GM08714 (cell line): ENCODE results near the gene LENG8.
A peak's percentile ranks its signal among the peaks of the same experiment; 100 is the strongest.

Experiments
- H3K4me3 ChIP-seq: fragments of 200-500 bp; sonication (Bioruptor generic); 2 replicates; pipeline ENCODE4 v1.5.1; 2014; ENCODE audit warnings: mild to moderate bottlenecking, low read length, inconsistent platforms
- ZNF274 ChIP-seq: IDR thresholded peaks from 2 replicates; pipeline ENCODE4 v1.6.1; 2012; ENCODE audit warnings: mild to moderate bottlenecking, low read depth, low read length

Gene LENG8

DNA sequence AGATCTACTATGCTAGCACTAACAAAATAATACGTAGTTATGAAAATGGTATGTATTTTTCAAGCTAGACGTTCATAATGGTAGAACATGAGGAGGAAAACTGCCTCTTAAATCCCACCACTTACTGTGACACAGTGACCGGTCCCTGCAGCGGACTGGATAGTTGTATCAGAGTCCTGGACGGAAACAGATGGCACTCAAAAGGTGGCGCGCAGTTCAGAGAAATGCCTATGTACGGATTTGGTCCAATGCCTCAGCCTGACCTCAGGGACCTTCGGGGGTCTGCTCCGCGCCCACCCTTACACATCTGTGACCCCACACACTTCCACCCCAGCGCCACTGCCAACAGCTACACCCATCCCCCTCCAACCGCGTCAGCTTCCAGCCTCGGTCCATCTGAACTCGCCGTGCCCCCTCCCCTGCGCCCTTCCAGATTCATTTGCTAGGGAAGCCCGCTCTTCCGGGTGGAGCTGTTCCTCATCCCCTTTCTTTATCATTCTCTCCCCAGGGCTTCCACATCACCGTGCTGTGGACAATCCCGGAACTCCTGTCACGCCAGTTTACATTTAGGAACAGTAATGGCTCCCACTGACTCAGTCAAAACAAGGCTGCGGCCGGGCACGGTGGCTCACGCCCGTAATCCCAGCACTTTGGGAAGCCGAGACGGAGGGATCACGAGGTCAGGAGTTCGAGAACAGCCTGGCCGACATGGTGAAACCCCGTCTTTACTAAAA lies 792 bp upstream of the LENG8 start:
- H3K4me3 ChIP-seq = peak overlapping the region; percentile 97
- no peak for TF ChIP-seq ZNF274

DNA sequence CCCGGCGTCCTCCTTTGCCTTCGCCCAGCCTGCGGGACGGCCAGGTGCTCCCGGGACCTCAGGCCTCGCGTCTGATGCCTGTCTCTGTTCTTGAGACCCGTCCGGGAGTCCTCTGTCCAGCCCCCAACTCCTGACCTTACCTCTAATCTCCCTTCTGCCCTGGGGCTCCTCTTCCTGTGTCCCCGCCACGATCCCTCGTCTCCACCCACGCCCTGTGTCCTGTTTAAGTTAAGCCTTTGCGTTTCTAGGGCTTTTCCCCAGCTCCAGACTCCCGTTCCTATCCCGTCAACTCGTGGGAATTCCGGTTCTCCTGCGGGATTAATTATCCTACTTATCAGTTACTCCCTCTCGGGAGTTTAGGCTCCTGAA lies 686 bp downstream of the LENG8 start:
- no peak for TF ChIP-seq ZNF274
- peak overlapping the region; percentile 97 for H3K4me3 ChIP-seq

DNA sequence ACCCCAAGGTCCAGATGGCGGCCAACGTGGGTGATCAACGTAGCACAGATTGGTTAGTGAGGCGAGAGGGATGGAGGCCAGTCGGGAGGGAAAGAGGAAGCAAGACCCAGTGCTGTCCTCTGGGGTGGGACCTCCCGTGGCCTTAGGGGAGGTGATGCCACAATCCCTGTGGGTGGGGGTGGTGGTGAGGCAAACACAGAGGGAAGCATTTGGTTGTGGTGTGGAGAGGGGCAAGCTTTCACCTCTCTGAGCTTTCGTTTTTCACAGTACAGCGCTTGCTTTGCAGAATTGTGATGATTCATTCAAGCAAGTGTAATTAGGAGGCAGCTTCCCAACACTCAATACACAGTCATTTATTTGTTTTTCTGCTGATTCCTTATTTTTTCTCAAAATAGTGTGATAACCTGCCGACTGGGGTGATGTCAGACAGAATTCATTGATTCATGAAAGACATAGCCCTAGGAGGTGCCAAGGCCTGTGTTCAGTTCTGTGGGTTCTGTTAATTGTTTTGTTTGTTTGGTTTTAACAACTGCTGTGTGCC lies 2.4 kb downstream of the LENG8 start:
- no peak overlapping the region for H3K4me3 ChIP-seq
- TF ChIP-seq ZNF274 = no peak

DNA sequence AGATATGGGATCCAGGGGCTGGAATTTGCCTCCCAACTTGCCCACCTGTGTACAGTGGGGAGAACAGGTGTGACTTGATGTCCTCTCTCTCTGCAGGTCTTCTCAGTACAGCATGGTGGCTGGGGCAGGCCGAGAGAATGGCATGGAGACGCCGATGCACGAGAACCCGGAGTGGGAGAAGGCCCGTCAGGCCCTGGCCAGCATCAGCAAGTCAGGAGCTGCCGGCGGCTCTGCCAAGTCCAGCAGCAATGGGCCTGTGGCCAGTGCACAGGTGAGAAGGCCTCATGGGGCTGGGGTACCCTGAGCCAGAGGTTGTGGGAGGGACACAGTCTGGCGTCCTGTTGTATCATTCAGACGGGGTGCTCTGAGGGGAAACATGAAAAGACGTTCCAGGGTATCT lies 3.0 kb downstream of the LENG8 start:
- H3K4me3 ChIP-seq = no peak overlapping the region
- no peak for TF ChIP-seq ZNF274

DNA sequence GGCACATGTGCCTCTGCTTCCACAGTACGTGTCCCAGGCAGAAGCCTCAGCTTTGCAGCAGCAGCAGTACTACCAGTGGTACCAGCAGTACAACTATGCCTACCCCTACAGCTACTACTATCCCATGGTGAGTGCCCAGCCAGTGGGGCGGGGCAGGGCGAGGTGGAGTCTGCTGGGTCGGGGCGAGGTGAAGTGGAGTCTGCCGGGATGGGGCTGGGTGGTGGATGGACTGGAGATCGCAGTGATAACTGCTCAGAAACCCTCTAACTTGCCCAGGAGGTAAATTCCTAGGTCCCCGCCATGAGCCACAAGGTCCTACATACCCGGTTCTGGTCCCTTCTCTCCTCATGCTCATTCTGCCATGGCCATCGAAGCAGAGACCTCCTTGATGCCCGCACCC lies 3.6 kb downstream of the LENG8 start:
- no peak for TF ChIP-seq ZNF274
- no peak overlapping the region for H3K4me3 ChIP-seq

DNA sequence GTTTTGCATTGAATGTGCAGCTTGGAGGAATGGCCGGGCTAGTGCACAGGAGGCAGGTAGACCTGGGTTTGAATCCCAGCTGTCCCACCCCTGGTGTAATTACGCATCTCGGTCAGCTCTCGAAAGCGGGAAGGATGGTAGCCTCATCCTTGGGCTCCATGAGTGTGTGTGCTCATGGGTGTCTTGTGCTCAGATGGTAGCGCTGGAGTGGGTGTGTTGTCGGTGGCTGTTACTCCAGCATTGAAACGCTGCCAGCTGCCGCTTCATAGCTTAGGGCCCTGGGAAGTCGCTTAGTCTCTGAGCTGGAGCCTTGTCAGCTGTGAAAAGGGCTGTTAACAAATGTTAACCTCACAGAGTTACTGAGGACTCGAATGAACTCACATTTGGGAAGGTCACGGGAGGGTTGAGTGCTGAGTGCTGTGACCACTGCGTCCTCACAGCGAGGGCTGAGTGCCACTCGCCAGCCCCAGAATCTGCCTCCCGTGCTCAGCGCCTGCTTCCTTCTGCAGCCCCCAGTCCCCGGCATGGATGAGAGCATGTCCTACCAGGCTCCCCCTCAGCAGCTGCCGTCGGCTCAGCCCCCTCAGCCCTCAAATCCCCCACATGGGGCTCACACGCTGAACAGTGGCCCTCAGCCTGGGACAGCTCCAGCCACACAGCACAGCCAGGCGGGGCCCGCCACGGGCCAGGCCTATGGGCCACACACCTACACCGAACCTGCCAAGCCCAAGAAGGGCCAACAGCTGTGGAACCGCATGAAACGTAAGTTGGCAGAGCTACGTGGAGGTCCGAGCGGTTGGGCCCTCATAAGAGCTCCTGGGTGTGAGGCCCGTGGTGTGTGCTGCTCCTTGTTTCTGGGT lies 5.2 kb downstream of the LENG8 start:
- H3K4me3 ChIP-seq = no peak overlapping the region
- no peak for TF ChIP-seq ZNF274

DNA sequence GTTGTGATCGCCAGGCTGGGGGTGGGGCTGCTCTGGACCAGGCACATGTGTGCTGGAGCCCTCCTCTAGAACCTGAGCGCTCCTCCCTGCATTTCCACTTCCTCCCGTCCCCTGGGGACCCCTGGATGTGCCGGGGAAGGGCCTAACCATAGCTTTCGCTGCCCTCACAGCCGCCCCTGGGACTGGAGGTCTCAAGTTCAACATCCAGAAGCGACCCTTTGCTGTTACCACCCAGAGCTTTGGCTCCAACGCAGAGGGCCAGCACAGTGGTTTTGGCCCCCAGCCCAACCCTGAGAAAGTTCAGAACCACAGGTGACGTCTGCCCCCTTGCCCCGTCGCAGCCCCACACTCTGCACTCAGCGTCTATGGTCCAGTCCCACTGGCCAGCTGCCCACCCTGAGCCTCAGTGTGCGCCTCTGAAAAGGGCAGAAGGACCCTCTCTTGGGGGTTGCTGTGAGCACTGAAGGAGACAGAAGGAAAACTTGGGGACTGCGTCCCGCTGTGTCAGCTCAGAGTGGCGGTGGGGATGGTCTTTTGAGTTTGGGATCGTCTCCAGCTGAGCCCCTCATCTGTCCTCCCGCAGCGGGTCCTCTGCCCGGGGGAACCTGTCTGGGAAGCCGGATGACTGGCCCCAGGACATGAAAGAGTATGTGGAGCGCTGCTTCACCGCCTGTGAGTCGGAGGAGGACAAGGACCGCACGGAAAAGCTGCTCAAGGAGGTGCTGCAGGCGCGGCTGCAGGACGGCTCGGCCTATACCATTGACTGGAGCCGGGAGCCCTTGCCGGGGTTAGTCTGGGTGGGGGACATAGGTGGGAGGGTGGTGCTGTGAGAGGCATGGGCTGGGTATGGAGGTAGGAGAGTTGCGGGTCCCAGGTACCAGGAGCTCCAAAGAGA lies 6.0 kb downstream of the LENG8 start:
- TF ChIP-seq ZNF274 = no peak
- no peak overlapping the region for H3K4me3 ChIP-seq

DNA sequence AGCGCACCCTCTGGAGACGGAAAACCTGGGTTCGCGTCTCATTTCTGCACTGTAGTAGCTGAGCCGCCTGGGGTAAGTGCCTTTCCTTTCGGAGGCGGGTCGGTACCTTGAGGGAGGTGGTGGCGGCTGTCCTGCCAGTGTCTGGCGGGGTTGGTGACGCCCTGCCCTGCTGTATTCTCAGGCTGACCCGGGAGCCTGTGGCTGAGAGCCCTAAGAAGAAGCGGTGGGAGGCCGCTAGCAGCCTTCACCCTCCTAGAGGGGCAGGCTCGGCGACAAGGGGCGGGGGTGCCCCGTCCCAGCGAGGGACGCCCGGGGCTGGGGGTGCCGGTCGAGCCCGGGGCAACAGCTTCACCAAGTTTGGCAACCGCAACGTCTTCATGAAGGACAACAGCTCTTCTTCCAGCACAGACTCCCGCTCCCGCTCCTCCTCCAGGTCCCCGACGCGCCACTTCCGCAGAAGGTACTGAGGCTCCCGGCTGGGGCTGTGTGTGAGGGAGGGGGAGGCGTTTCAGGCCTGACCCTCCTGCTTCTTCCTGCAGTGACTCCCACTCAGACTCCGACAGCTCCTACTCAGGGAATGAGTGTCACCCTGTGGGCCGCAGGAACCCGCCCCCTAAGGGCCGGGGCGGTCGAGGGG lies 6.9 kb downstream of the LENG8 start:
- no peak for TF ChIP-seq ZNF274
- H3K4me3 ChIP-seq = no peak overlapping the region

DNA sequence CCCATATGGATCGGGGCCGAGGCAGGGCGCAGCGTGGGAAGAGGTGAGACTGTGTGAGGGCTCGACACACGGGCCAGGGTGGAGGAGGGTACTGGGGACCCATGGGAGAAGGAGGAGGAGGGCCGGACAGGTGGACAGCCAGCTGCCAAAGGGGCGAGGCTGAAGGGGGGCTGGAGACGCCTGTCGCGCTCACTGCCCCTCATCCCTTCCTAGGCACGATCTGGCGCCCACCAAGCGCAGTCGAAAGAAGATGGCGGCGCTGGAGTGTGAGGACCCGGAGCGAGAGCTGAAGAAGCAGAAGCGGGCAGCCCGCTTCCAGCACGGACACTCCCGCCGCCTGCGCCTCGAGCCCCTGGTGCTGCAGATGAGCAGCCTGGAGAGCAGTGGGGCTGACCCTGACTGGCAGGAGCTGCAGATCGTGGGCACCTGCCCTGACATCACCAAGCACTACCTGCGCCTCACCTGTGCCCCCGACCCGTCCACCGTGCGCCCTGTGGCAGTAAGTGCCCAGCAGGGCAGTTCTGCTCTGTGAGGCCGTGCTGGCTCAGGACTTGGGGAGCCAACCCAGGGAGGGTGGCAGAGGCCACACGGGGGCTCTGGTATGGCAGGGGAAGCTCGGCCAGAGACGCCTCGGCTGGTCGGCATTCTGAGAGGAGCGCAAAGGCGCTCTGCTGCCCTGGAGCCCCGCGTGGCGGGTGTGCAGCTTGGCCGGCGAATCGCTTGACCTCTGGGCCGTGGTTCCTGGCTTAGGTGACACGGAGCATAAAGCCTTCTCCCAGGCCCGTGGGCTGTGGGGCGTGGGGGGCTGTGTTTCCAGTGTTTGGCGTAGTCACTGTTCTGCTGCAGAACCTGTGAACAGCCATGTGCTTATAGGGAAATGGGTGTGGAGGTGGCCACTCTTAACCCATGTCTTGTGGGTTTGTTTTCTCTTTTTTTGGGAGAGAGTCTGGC lies 7.7 kb downstream of the LENG8 start:
- no peak overlapping the region for H3K4me3 ChIP-seq
- TF ChIP-seq ZNF274 = no peak

DNA sequence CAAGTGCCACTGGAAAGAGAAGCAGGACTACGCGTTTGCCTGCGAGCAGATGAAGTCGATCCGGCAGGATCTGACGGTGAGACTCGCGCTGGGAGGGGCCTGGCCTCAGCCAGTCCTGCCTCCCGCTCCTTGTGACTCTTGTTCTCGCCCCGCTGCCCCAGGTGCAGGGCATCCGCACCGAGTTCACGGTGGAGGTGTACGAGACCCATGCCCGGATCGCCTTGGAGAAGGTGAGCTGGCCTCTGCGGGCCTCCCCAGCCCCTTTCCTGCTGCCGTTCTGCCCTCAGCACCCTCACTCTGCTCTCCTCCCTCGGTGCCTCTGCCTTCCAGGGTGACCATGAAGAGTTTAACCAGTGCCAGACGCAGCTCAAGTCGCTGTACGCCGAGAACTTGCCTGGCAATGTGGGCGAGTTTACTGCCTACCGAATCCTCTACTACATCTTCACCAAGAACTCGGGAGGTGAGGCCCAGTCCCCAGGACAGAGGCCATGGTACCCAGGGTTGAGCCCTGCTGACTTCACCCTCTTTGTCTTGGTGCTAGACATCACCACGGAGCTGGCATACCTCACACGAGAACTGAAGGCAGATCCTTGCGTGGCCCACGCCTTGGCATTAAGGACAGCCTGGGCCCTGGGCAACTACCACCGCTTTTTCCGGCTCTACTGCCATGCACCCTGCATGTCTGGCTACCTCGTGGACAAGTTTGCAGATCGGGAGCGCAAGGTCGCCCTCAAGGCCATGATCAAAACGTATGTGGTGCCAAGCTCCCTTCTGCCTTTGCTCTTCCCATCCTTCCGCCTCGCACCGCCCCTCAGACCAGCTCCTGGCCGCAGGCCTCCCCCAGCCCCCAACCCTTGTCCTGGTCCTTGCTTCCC lies 9.0 kb downstream of the LENG8 start:
- H3K4me3 ChIP-seq = no peak overlapping the region
- TF ChIP-seq ZNF274 = no peak

DNA sequence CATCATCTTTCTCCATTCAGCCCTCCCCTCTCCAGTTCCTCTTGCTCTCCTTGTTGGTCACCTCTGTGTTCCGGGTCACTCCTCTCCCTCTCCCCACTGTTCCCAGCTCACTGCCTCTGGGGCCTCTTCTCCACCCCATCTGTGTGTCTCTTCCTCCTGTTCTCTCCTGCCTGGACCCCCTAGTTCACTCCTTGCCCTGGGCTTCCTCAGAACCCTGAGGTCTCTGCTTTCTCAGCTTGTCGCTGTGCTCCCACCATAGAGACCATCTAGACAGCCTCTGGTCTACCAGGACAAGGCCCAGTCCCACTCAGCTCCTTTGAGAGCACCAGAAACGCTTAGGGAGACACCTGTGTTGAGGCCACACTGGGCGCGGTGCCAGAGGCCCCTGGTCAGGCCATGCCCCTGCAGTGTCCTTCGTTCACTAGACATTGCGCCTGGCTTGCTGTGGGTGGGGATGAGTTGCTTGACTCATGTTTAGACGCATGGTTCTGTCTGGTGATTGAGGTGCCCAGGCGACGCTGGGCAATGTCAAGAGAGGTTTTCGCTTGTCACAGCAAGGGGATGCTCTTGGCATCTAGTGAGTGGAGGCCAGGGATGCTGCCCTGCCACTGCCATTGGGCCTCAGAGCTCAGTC lies 9.8 kb downstream of the LENG8 start:
- no peak overlapping the region for H3K4me3 ChIP-seq
- TF ChIP-seq ZNF274 = no peak
